ENCODE results near the gene LZTFL1.

The LZTFL1 gene

GRCh38 chr3:45798034-45798433 is 43.9 kb downstream of the LZTFL1 start:
- H3K27ac ChIP-seq = no peak overlapping the region
- no peak for TF ChIP-seq CTCF (IDR thresholded peaks at IDR 0.05)
- no peak for TF ChIP-seq ZFX (IDR thresholded peaks at IDR 0.05; ENCODE audit: borderline replicate concordance)

GRCh38 chr3:45796902-45797637 is 44.8 kb downstream of the LZTFL1 start:
- TF ChIP-seq ZFX (IDR thresholded peaks at IDR 0.05; ENCODE audit: borderline replicate concordance) = no peak
- no peak for TF ChIP-seq CTCF (IDR thresholded peaks at IDR 0.05)
- H3K27ac ChIP-seq = no peak overlapping the region

- no peak for TF ChIP-seq ZFX (IDR thresholded peaks at IDR 0.05; ENCODE audit: borderline replicate concordance)
- no peak for TF ChIP-seq CTCF (IDR thresholded peaks at IDR 0.05)
- no peak within 1 kb of the TSS for H3K27ac ChIP-seq
Observed at GRCh38 chr3:45795882-45796765, 45.8 kb downstream of the LZTFL1 start, which contains the start of gene SLC6A20. Gene SLC6A20, minus strand, starts transcription at chr3:45796536. Its CDS starts 117 bp downstream, at chr3:45796419.

- no peak overlapping the region for H3K27ac ChIP-seq
- TF ChIP-seq CTCF (IDR thresholded peaks at IDR 0.05) (no peak), ZFX (IDR thresholded peaks at IDR 0.05; ENCODE audit: borderline replicate concordance) (no peak)
Observed at GRCh38 chr3:45795509-45795881, 46.4 kb downstream of the LZTFL1 start.

GRCh38 chr3:45794660-45795059 is 47.3 kb downstream of the LZTFL1 start:
- TF ChIP-seq CTCF (IDR thresholded peaks at IDR 0.05) = no peak
- TF ChIP-seq ZFX (IDR thresholded peaks at IDR 0.05; ENCODE audit: borderline replicate concordance) = no peak
- H3K27ac ChIP-seq = no peak overlapping the region

GRCh38 chr3:45794177-45794560 is 47.8 kb downstream of the LZTFL1 start:
- no peak for TF ChIP-seq CTCF (IDR thresholded peaks at IDR 0.05)
- no peak for TF ChIP-seq ZFX (IDR thresholded peaks at IDR 0.05; ENCODE audit: borderline replicate concordance)
- H3K27ac ChIP-seq = no peak overlapping the region

Data from 22Rv1 (cell line).